IMR-90 (cell line): ENCODE data around the gene OBP2B. TPM values are rescaled to one million over a fixed set of nuclear protein-coding genes. Genes with fewer than 3 reads are reported as not detected.
A peak's percentile ranks its signal among the peaks of the same experiment; 100 is the strongest.

Experiments
- ATAC-seq: fragments of 200-7000 bp; cut with Tn5 transposase; 2 replicates; pipeline ENCODE4 v1.9.1; 2020; ENCODE audit warnings: low read depth, mild to moderate bottlenecking, moderate library complexity
- BruUV-seq: library from RNA; stranded (reverse); fragments of 400-500 nt; replicated peaks from 2 replicates; lab custom pipeline; 2021; lab: Mats Ljungman, UMichigan
- CTCF ChIA-PET: fragments of 300-600 bp; formaldehyde crosslinking; extraction: SDS; loops from one replicate; lab custom pipeline; 2021; ENCODE audit warnings: antibody characterized with exemption; lab: Yijun Ruan, JAX
- POLR2A ChIA-PET: fragments of 300-600 bp; sonication (Branson Sonifier 250); formaldehyde crosslinking; loops from one replicate; lab custom pipeline; 2022; ENCODE audit warnings: antibody characterized with exemption; ENCODE audit not compliant: unreplicated experiment; lab: Charles Lee
- DNase-seq: peaks from one replicate; pipeline ENCODE4 v3.0.0; 2013
- H2AFZ ChIP-seq: replicated peaks from 2 replicates; pipeline ENCODE3; 2013; ENCODE audit warnings: low read length, mild to moderate bottlenecking; ENCODE audit not compliant: poor library complexity
- H2AK5ac ChIP-seq: 2 replicates; pipeline ENCODE4 v1.6.1; 2013; ENCODE audit warnings: low read depth, low read length, inconsistent platforms
- H2AK9ac ChIP-seq: replicated peaks from 2 replicates; pipeline ENCODE3; 2013; ENCODE audit warnings: mild to moderate bottlenecking, low read depth, low read length, moderate library complexity; ENCODE audit not compliant: poor library complexity
- H2BK120ac ChIP-seq: 2 replicates; pipeline ENCODE4 v1.6.1; 2013; ENCODE audit warnings: low read depth, low read length, inconsistent platforms
- H2BK15ac ChIP-seq: 3 replicates; pipeline ENCODE4 v1.6.1; 2013; ENCODE audit warnings: low read depth, low read length, inconsistent platforms
- H2BK20ac ChIP-seq: 2 replicates; pipeline ENCODE4 v1.6.1; 2013; ENCODE audit warnings: low read depth, mild to moderate bottlenecking, inconsistent platforms, low read length, moderate library complexity
- H2BK5ac ChIP-seq: 2 replicates; pipeline ENCODE4 v1.6.1; 2013; ENCODE audit warnings: mild to moderate bottlenecking, low read depth, low read length, inconsistent platforms; ENCODE audit not compliant: poor library complexity, severe bottlenecking
- H3K14ac ChIP-seq: replicated peaks from 2 replicates; pipeline ENCODE4 v1.6.1; 2013; ENCODE audit warnings: low read depth, low read length, inconsistent platforms
- H3K18ac ChIP-seq: 2 replicates; pipeline ENCODE4 v1.6.1; 2013; ENCODE audit warnings: low read depth, low read length, control low read depth
- H3K23ac ChIP-seq: 2 replicates; pipeline ENCODE4 v1.6.1; 2013; ENCODE audit warnings: low read depth, low read length, inconsistent platforms
- H3K27ac ChIP-seq: 2 replicates; pipeline ENCODE4 v1.5.1; 2013; ENCODE audit warnings: mild to moderate bottlenecking, control low read depth, low read length; ENCODE audit not compliant: insufficient read depth
- H3K27me3 ChIP-seq: 2 replicates; pipeline ENCODE4 v1.6.1; 2013; ENCODE audit warnings: low read length; ENCODE audit not compliant: control insufficient read depth, insufficient read depth
- H3K36me3 ChIP-seq: 2 replicates; pipeline ENCODE4 v1.6.1; 2013; ENCODE audit warnings: low read length, mixed read lengths; ENCODE audit not compliant: control insufficient read depth, insufficient read depth
- H3K4ac ChIP-seq: 2 replicates; pipeline ENCODE4 v1.6.1; 2013; ENCODE audit warnings: low read depth, low read length, inconsistent platforms
- H3K4me1 ChIP-seq: 2 replicates; pipeline ENCODE4 v1.6.1; 2013; ENCODE audit warnings: low read length, mixed read lengths; ENCODE audit not compliant: control insufficient read depth, insufficient read depth
- H3K4me2 ChIP-seq: 2 replicates; pipeline ENCODE4 v1.6.1; 2013; ENCODE audit warnings: low read depth, mild to moderate bottlenecking, control low read depth, low read length, moderate library complexity
- H3K4me3 ChIP-seq: 2 replicates; pipeline ENCODE4 v1.5.1; 2013; ENCODE audit warnings: low read depth, mild to moderate bottlenecking, control low read depth, low read length, moderate library complexity; ENCODE audit not compliant: insufficient read depth
- H3K56ac ChIP-seq: 2 replicates; pipeline ENCODE4 v1.6.1; 2013; ENCODE audit warnings: low read length, inconsistent platforms; ENCODE audit not compliant: insufficient read depth; ENCODE audit errors: extremely low read depth
- H3K79me1 ChIP-seq, 2 experiments: 2 replicates each; pipeline ENCODE4 v1.6.1; 2013; ENCODE audit warnings: low read length in 2 of 2, inconsistent platforms in 1 of 2, low read depth in 1 of 2
- H3K9ac ChIP-seq: 2 replicates; pipeline ENCODE4 v1.6.1; 2013; ENCODE audit warnings: low read depth, low read length, control low read depth
- H3K9me1 ChIP-seq: 2 replicates; pipeline ENCODE4 v1.6.1; 2013; ENCODE audit warnings: low read length, inconsistent platforms; ENCODE audit not compliant: insufficient read depth
- H3K9me3 ChIP-seq: 2 replicates; pipeline ENCODE4 v1.6.1; 2013; ENCODE audit warnings: low read length; ENCODE audit not compliant: control insufficient read depth, insufficient read depth
- H4K20me1 ChIP-seq: 2 replicates; pipeline ENCODE4 v1.6.1; 2013; ENCODE audit warnings: low read length, inconsistent platforms; ENCODE audit not compliant: insufficient read depth
- H4K5ac ChIP-seq: 2 replicates; pipeline ENCODE4 v1.6.1; 2013; ENCODE audit warnings: mild to moderate bottlenecking, low read depth, low read length, control low read depth
- H4K8ac ChIP-seq, 2 experiments: 2 replicates each; pipeline ENCODE4 v1.6.1; 2013; ENCODE audit warnings: low read depth in 2 of 2, low read length in 2 of 2, control low read depth in 1 of 2, inconsistent platforms in 1 of 2
- H4K91ac ChIP-seq: 2 replicates; pipeline ENCODE4 v1.6.1; 2013; ENCODE audit warnings: low read depth, low read length, inconsistent platforms; ENCODE audit not compliant: insufficient read depth
- RCOR1 ChIP-seq: IDR thresholded peaks from 2 replicates; pipeline ENCODE4 v1.6.1; 2012; ENCODE audit warnings: mild to moderate bottlenecking, low read length, improper control_type of control experiment; ENCODE audit not compliant: insufficient replicate concordance
- WGBS, 2 experiments: methylation state at CpG; one replicate each; pipeline versions ENCODE4 v1.1.5 to v1.1.7; 2013; ENCODE audit warnings: missing lambda C conversion rate in 2 of 2; ENCODE audit not compliant: insufficient read length in 1 of 2; ENCODE audit errors: extremely low coverage in 2 of 2; 5-methylcytosine and 5-hydroxymethylcytosine counted together
- dilution Hi-C: fragments of 300-500 bp; cut with HindIII; formaldehyde crosslinking; loops from one replicate; pipeline ENCODE4 v1.14.3; 2018; ENCODE audit warnings: low sequenced_read_pairs; ENCODE audit not compliant: unreplicated experiment
- in situ Hi-C: fragments of 300-500 bp; cut with MboI; formaldehyde crosslinking; loops from 3 replicates; pipeline ENCODE4 v1.14.3; 2019; ENCODE audit warnings: low sequenced_read_pairs, inconsistent platforms, mixed read lengths
- intact Hi-C: fragments of 100-400 bp; cut with micrococcal nuclease; formaldehyde crosslinking; loops from 2 replicates; pipeline ENCODE4 v1.10.0; 2022
- polyA plus RNA-seq, 3 experiments: library from polyadenylated mRNA; depleted of rRNA; stranded (reverse); fragments of >200 nt; gene quantifications; 2 replicates each; pipeline ENCODE4 v1.2.3, GENCODE V29; 2012; ENCODE audit warnings: low replicate concordance in 1 of 3
- total RNA-seq: library from RNA; depleted of rRNA; stranded (reverse); fragments of >200 nt; gene quantifications from 2 replicates; pipeline ENCODE4 v1.2.3, GENCODE V29; 2012

OBP2B gene
- total and polyA plus RNA-seq, 2 of the 4 experiments (the other 2 are of a cell fraction) = not detected

DNA sequence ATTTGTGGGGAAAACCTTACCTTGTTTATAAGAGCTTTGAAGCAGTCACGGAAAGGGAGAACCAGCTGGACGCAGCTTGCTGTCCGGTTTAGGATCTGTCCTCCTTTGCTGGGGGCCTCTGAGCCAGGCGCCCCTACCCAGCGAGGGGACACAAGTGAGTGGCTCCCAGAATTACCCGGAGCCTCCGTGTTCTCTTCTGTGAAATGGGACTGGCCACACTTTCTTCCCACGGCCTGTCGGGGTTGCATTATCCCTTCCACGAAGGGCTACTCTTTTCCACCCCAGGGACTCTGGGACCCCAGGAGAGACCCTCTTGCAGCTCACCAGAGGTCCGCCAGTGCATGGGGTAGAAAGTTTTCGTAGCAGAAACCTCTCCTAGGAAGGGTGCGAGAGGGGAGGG, 44.9 kb downstream of the OBP2B start:
- Histone ChIP-seq H2AFZ (peak overlapping the region; percentile 88), H2AK5ac (no peak overlapping the region), H4K8ac (peak overlapping the region; percentile 52 to 77; a peak in 2 of 4 replicates), H3K4me1 (peaks cover 10% of the 10 kb centered on the region; the same call in 1 of the 2 replicates), H3K4me2 (peak overlapping the region; percentile 40; the same call in 1 of the 2 replicates), H2BK5ac (no peak overlapping the region), H3K23ac (no peak overlapping the region), H2AK9ac (peak overlapping the region; percentile 74), H3K18ac (peak overlapping the region; percentile 5; the same call in 1 of the 2 replicates), H3K9me3 (no peaks in the 10 kb centered on the region), H4K5ac (peak overlapping the region; percentile 34; the same call in 1 of the 2 replicates), H3K9me1 (0 out of 2 replicates have a peak, but pooled peaks cover 3% of the 10 kb centered on the region), H4K20me1 (no peaks in the 10 kb centered on the region), H3K36me3 (no peaks in the 10 kb centered on the region), H2BK120ac (no peak overlapping the region), H2BK15ac (no peak overlapping the region), H3K4me3 (peak overlapping the region; percentile 59), H3K27ac (0 out of 2 replicates have a peak overlapping the region, but pooled peaks have one; percentile 10), H3K27me3 (no peaks in the 10 kb centered on the region; the same call in 1 of the 2 replicates), H3K4ac (0 out of 2 replicates have a peak overlapping the region, but pooled peaks have one; percentile 9), H3K79me1 (no peaks in the 10 kb centered on the region), H3K9ac (peak overlapping the region; percentile 60), H3K14ac (no peak overlapping the region; the same call in 1 of the 2 replicates), H4K91ac (no peak overlapping the region), H3K56ac (no peak overlapping the region), H2BK20ac (no peak overlapping the region)
- ChIA-PET CTCF (no interaction called here), POLR2A (no interaction called here)
- intact Hi-C loops (no loop called here), dilution Hi-C loops (no loop called here), in situ Hi-C loops (no loop called here)
- no TSS peak for BruUV-seq
- no peak for TF ChIP-seq RCOR1
- WGBS, 2 experiments = 60% methylated on average over 3 of the region's 13 CpGs; no CpG with 5 or more reads in 1 of the 2 experiments
- DNase-seq = no peak
- no peak for ATAC-seq
